ENCODE results near the gene SAP30L.

- TF ChIP-seq TAF1 (IDR thresholded peaks at IDR 0.05; ENCODE audit: low read depth) (no peak), EP300 (IDR thresholded peaks at IDR 0.05; ENCODE audit: borderline replicate concordance) (no peak), RAD21 (IDR thresholded peaks at IDR 0.05; ENCODE audit: low read depth) (no peak), EGR1 (IDR thresholded peaks at IDR 0.05) (no peak), MAX (IDR thresholded peaks at IDR 0.05) (no peak)
Measured at GRCh38 chr5:154451957-154452356, 6.2 kb downstream of the SAP30L start.

All from Ishikawa (cell line).